GM21529 (cell line): Measurements from ENCODE around the gene WDR7.

Experiments
- ATAC-seq: cut with Tn5 transposase; IDR thresholded peaks from one replicate; pipeline ENCODE4 v1.9.1; 2021; ENCODE audit not compliant: unreplicated experiment

Gene WDR7

DNA sequence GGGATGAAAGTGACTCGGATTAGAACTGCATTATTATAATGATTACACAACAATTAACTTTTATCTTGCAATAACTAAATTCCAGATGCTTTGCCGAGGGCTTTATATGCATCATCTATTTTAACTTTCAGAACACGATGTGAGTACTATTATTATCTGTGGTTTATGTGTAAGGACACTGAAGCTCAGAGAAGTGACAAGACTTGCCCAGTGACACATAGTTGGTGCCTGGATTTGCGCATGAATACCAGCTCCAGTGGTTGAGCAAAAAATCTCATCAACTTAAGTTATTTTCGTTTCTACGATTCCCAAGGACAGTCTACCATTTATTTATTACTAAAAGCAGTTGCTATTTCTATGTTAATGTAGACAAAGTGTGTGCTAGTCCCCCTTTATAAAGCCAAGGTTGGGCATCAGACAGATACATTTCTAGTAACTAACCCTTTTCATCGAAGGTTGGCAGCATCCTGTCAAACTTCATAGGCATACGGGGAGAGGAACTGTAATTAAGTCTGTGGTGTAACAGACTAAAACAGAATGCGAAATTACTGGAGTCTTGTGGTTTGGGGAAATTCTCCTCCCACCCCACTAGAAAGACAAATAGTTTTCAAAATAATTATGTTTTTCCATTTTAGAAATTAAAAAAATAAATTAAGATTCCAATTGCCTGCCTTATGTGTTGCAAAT is 422.5 kb downstream of the WDR7 start:
- no peak for ATAC-seq

DNA sequence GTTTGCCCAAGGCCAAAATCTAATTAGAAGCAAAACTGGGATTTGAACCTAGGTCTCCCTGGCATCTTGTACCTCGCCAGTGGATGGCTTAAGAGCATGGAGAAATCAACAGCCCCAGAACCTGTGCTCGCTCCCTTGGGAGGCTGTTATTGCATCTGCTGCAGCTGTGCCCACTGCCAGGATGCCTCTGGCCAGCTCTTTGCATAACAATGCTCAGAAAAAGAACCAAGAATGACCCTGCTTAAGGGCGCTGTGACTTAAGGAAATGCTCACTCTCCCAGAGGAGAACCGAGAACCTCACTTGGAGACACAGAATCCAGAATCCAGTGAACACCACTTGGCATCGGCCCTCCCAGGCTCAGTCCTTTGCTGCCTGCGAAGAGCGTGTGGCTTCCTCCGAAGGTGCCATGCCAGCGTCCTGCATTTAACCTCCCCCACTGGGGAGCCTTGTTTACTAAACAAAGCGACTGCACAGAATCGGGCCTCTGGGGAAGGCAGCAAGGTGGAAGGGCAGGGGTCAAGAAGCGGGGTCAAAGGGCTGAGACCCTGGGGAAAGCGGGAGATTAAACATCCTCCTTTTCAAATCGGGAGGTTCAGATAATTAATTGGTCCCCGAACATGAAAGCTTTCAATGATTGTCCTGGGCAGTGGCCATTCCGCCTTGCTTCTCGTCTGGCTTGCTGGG is 424.7 kb downstream of the WDR7 start:
- ATAC-seq: no peak

DNA sequence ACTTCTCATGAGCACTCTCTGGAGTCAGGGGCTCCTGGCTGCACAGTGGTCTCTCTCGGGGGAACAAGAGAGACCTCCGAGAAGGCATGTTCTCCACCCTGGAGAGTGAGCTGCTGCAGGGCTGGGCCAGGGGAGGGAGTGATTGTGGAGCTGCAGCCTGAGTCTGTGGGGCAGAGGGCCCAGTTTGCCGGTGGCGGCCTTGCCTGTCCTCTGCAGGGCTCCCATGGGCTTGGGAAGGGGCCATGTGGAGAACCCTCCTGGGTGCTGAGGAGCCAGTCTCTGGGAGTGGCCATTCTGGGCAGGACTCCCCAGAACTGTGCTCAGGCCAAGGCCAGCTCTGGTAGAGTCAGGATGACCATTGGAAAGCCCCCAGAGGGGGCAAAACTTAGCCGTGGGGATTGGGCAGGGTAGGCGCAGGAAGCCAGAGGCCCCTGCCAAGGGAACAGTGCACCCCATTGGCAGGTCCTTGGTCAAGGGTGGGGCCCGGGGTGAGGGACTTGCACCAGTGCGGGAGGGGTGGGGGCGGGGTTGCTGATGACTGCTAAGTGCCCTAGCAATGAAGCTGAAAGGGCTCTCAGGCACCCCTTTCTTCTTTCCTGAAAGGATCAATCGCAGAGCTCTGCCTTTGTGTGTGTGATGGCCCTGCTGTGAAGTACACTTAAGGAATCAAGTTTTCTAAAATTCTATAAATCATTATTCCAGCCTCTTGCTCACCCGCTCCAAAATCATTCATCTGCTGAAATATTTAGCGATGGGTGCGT is 426.0 kb downstream of the WDR7 start:
- ATAC-seq: peak; percentile 2

DNA sequence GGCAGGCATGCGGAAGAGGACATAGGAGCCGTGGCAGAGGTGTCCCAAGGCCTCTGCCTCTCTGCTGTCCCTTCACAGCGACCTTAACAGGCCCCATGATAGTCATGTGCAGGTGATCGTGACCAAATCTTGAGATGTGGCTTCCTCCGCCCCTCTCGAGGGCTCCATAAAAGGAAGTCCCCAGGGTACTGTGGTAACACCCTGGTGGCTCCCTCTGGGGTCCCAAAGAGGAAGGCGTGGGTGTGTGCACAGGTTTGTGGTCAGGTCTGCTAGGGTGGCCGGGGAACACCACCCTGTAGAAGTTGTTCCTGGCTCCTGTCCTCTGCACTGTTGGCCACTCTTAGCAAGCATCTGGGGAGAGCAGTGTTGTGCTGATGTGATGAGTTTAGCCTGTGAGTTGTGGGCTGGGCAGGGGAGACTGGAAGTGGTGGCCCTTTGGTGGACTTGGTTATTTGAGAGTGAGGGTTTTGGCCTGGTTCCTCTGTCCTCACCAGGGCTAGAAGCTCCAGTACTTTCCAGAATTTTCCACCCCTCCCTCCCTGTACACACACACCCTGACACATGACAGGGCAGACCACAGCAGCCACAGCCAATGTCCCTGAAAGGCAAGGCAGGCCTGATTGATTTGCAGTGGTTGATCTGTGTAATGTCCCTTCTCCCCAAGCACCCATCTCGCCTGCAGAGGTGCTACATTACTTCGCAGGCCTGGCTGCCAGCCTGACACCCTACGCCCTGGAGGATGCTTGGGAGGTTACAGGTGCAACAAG is 426.8 kb downstream of the WDR7 start:
- peak; percentile 88 for ATAC-seq

DNA sequence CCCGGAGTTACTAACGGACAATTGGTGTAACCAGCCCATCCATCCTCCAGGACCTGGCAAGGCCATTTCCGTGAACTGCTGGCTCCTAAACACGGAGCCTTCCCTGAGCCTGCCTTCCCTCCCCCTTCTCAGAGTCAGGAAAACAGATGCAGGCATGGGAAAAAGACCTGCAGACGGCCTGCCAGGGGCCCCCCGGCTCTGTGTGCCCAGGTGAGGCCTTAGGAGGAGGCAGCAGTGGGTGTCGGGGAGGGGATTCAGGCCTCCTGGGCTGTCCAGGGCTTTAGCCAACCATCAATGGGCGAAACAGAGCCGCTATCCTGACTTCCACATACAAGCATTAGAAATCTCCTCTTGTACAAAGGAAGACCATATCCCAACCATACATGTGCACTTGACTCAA is 427.5 kb downstream of the WDR7 start:
- no peak for ATAC-seq

DNA sequence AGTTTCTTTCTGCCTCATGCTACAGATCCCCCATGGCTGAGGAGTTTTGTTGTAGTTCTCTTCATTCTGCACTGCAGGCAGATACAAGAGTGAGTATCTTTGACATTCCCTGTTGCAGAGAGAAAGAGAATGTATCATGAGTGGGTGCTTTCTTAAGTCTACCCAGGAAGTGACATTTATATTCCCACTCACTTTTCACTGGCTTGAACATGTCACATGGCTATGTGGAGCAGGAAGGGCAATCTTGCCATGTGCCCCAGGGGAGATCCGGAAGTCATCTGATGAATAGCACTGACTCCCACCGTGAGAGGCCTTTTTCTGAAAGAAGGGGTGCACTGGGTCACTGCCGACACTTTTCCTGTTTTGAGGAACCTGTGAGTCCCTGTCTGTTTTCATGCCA is 429.3 kb downstream of the WDR7 start:
- ATAC-seq: no peak

DNA sequence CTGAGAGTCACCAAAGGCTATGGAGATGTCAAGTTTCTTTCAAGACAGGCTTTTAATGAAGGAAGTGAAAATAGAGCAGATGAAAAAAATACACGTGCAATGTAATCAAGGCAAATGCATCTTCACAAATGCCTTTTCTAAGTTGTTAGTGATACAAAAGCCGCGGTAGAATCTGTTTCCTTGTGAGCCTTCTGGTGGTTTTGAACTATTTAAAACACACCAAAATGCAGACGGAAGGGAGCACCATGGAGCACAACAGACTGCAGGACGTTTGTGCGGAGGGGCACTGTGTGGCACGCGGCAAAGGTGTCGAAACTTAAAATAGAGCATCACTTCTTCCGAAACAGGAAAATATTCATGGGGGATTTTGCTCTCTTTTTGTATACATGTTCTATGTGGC is 430.7 kb downstream of the WDR7 start:
- no peak for ATAC-seq

DNA sequence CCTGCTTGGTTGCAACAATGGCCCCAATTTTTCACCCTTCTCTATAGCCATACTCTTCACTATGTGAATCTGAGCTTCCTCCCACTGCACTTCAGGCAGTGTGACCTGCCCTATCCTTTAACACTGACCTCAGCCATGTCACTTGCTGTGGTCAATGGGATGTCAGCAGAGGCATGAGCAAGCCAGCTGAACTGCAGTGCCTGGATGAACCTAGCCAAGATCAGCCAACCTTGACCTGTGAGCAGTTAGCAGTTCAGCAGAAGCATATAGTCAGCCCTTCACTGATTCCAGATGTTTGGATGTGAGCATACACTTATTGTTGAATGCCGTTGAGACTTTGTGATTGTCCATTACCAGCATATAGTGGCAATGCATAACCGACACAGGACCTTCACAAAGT is 432.3 kb downstream of the WDR7 start:
- no peak for ATAC-seq

DNA sequence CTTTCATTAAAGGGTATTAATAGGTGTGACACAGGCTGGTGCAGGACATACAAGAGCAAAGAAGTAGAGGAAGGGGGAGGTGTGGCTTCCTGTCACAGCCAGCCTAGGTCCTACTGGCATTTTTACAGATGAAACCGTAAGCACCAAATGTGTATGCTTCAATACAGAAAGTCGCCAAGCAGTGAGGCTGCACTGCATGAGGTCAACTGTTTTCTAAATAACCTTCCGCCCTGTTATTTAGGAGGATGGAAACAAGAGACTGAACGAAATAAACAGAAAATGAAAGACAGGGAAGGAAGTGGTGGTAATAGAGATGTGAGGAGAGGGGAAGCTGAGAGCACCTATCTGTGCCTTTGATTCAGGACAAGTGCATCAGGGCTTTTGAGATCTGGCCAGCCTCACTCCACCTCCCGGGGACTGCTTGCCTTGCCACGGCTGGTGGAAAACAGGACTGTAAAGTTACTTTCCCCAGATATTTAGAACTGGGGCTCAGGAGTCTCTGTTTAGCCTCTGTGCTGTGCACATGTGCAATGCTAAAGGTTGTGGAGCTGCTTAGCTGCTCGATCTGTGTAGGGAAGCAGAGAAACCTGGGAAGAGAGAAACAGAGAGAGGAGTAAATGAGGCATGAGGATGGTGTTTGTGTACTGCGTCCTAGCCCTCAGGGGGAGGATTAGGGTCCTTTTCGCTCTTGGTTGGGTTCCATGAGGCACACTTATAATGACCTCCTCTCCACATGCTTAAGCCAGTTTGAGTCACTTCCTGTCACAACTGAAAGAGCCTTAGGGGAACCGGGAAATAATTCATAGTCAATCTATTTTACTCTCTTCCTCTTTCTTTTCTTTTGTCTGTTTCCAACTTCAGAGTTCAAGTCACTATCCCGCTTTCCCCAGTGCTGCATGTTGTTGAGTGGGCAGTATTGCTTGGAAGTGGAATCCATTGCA is 433.4 kb downstream of the WDR7 start:
- ATAC-seq: peak; percentile 76

DNA sequence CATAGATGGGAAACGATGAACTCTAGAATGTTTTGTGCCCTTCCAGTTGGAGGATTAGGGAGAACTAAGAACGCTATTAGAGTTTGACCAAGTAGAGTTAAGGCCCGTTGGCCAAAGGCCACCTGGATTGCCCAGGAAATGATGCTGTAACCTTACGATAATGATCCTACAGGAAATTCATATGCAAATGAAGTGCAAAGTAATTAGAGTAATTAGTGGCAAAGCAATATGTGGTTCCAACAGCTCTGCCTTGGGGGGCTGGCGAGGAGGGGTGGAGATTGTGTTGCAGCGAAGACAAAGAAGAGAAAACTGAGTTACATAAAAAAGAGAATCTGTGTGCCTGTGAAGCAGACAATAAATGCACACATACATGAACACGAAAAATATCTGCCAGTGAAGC is 434.2 kb downstream of the WDR7 start:
- ATAC-seq: no peak

DNA sequence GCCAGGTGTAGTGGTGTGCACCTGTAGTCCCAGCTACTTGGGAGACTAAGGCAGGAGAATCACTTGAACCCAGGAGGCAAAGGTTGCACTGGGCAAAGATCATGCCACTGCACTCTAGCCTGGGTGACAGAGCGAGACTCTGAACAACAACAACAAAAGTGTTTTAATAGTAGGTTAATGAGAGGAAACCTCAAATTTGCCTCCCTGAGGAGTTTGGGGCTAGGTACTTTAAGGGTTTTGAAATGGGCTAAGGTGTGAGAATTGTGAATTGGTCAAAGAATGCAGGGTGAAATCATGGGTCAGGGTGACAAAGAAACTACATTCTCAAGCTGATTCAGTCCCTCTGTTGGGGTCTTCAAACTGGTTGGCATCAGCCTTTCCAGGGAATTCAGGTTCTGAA is 435.0 kb downstream of the WDR7 start:
- ATAC-seq: no peak
